Neural crest cell (in vitro differentiated cells): ENCODE measurements around the gene DTNBP1. TPM values are rescaled to one million over a fixed set of nuclear protein-coding genes. Genes with fewer than 3 reads are reported as not detected.
A peak's percentile ranks its signal among the peaks of the same experiment; 100 is the strongest.

Experiments
- DNase-seq: peaks from one replicate; pipeline ENCODE4 v3.0.0; 2021; ENCODE audit warnings: low read depth, mixed read lengths, low spot score
- H3K27ac Mint-ChIP-seq: one replicate; pipeline ENCODE4 v1.8.0; 2021; ENCODE audit warnings: mild to moderate bottlenecking, mixed read lengths; ENCODE audit not compliant: unreplicated experiment
- H3K27me3 Mint-ChIP-seq: 2 replicates; pipeline ENCODE4 v1.8.0; 2021; ENCODE audit warnings: low read depth, mild to moderate bottlenecking, mixed read lengths
- H3K36me3 Mint-ChIP-seq: 2 replicates; pipeline ENCODE4 v1.8.0; 2021; ENCODE audit warnings: low read depth, mild to moderate bottlenecking, mixed read lengths
- H3K4me1 Mint-ChIP-seq: 2 replicates; pipeline ENCODE4 v1.8.0; 2021; ENCODE audit warnings: mixed read lengths
- H3K4me3 Mint-ChIP-seq: one replicate; pipeline ENCODE4 v1.8.0; 2021; ENCODE audit warnings: mild to moderate bottlenecking, mixed read lengths
- H3K9me3 Mint-ChIP-seq: 2 replicates; pipeline ENCODE4 v1.8.0; 2021; ENCODE audit warnings: mixed read lengths
- CTCF ChIP-seq: fragments of 200-600 bp; sonication (generic); conservative IDR thresholded peaks from 2 replicates; pipeline ENCODE4 v1.5.0; 2021; ENCODE audit warnings: antibody characterized with exemption, mild to moderate bottlenecking
- total RNA-seq: library from RNA; stranded (reverse); gene quantifications from 2 replicates; pipeline ENCODE4 v1.2.1, GENCODE V29; 2021

The DTNBP1 gene
- total RNA-seq, 1 donor from 2014 or later, result 13.5 TPM

GRCh38 chr6:15622045-15622740 lies 40.6 kb downstream of the DTNBP1 start:
- Mint-ChIP-seq H3K9me3 (no peaks in the 10 kb centered on the region), H3K36me3 (peaks cover 2% of the 10 kb centered on the region), H3K4me3 (no peak overlapping the region), H3K27me3 (no peaks in the 10 kb centered on the region), H3K27ac (no peak overlapping the region), H3K4me1 (peaks cover 11% of the 10 kb centered on the region)
- no peak for TF ChIP-seq CTCF
- no peak for DNase-seq

- no peak for DNase-seq
- peak overlapping the region; percentile 52 for H3K27ac Mint-ChIP-seq
These were observed 41.4 kb downstream of the DTNBP1 start for GRCh38 chr6:15621203-15622044.

GRCh38 chr6:15620611-15621010 lies 42.2 kb downstream of the DTNBP1 start:
- no peak overlapping the region for H3K4me3 Mint-ChIP-seq
- TF ChIP-seq CTCF, result no peak
- H3K36me3 Mint-ChIP-seq, result peaks cover 2% of the 10 kb centered on the region
- H3K4me1 Mint-ChIP-seq, result peaks cover 22% of the 10 kb centered on the region
- no peaks in the 10 kb centered on the region for H3K9me3 Mint-ChIP-seq
- no peak overlapping the region for H3K27ac Mint-ChIP-seq
- no peaks in the 10 kb centered on the region for H3K27me3 Mint-ChIP-seq
- no peak for DNase-seq

More at GRCh38 chr6:15621203-15622044, 41.4 kb downstream of the DTNBP1 start:
- Mint-ChIP-seq H3K9me3 (no peaks in the 10 kb centered on the region), H3K4me3 (no peak overlapping the region), H3K27me3 (no peaks in the 10 kb centered on the region), H3K36me3 (peaks cover 2% of the 10 kb centered on the region), H3K4me1 (peaks cover 15% of the 10 kb centered on the region)
- TF ChIP-seq CTCF, result no peak

GRCh38 chr6:15619330-15619729 lies 43.5 kb downstream of the DTNBP1 start:
- Mint-ChIP-seq H3K27me3 (no peaks in the 10 kb centered on the region), H3K4me1 (peaks cover 22% of the 10 kb centered on the region), H3K9me3 (no peaks in the 10 kb centered on the region), H3K36me3 (peaks cover 7% of the 10 kb centered on the region), H3K4me3 (no peak overlapping the region), H3K27ac (no peak overlapping the region)
- TF ChIP-seq CTCF, result no peak
- DNase-seq, result no peak

GRCh38 chr6:15618685-15619084 lies 44.1 kb downstream of the DTNBP1 start:
- DNase-seq, result no peak
- Mint-ChIP-seq H3K9me3 (no peaks in the 10 kb centered on the region), H3K27ac (no peak overlapping the region), H3K27me3 (no peaks in the 10 kb centered on the region), H3K36me3 (peaks cover 14% of the 10 kb centered on the region), H3K4me3 (no peak overlapping the region), H3K4me1 (peaks cover 22% of the 10 kb centered on the region)
- no peak for TF ChIP-seq CTCF
